ENCODE data around the gene RBM23. TPM values are rescaled to one million over a fixed set of nuclear protein-coding genes. Genes with fewer than 3 reads are reported as not detected.

The RBM23 gene
- total and polyA plus RNA-seq, 9 of the 15 experiments (the other 6 are each of a cell fraction or from before 2014, with no cell fraction given): 46.0 to 102 (median 58.5) TPM

GRCh38 chr14:22886500-22887259 lies 32.3 kb downstream of the RBM23 start (continued):
- no peak for TF ChIP-seq CLOCK (CRISPR knock-in tag; IDR thresholded peaks at IDR 0.05; ENCODE audit: borderline replicate concordance)
- no peak for TF ChIP-seq ZNF197 (CRISPR knock-in tag; IDR thresholded peaks at IDR 0.05; ENCODE audit: low read depth)
- TF ChIP-seq ZNF551 (CRISPR knock-in tag; IDR thresholded peaks at IDR 0.05): no peak
- no peak for TF ChIP-seq ZBTB7A (IDR thresholded peaks at IDR 0.05; ENCODE audit: borderline replicate concordance, control insufficient read depth, low read depth, low read length)
- no peak for TF ChIP-seq HNRNPUL1 (IDR thresholded peaks at IDR 0.05; ENCODE audit: low read length)
- TF ChIP-seq SETDB1 (IDR thresholded peaks at IDR 0.05; ENCODE audit: low read length): no peak
- TF ChIP-seq XRCC3 (IDR thresholded peaks at IDR 0.05): no peak
- peak in 2 of 3 experiments; percentile 36 to 41; a peak in 4 of 6 replicates for TF ChIP-seq CTCF (IDR thresholded peaks at IDR 0.05 in 2 of 3, conservative IDR thresholded peaks at IDR 0.05 in 1 of 3; ENCODE audit: insufficient read depth in 2 of 3, low read depth in 1 of 3, low read length in 3 of 3)
- no peak for TF ChIP-seq BRF2 (IDR thresholded peaks at IDR 0.05; ENCODE audit: borderline replicate concordance, insufficient read depth, insufficient read length)
- TF ChIP-seq HLTF (IDR thresholded peaks at IDR 0.05): no peak
- TF ChIP-seq GATAD2B (IDR thresholded peaks at IDR 0.05; ENCODE audit: borderline replicate concordance): no peak
- TF ChIP-seq ZNF512 (tag; IDR thresholded peaks at IDR 0.05): no peak
- TF ChIP-seq E4F1 (CRISPR knock-in tag; IDR thresholded peaks at IDR 0.05; ENCODE audit: borderline replicate concordance): no peak
- TF ChIP-seq ZNF217 (CRISPR knock-in tag; IDR thresholded peaks at IDR 0.05): no peak
- TF ChIP-seq KAT2B (IDR thresholded peaks at IDR 0.05; ENCODE audit: low read depth, low read length): no peak

Measured in K562 (cell line).